WTC11 (cell line): Measurements from ENCODE around the gene ZNF503. TPM values are rescaled to one million over a fixed set of nuclear protein-coding genes. Genes with fewer than 3 reads are reported as not detected.

Source experiments
- ATAC-seq: fragments of 200-7000 bp; cut with Tn5 transposase; 2 replicates; pipeline ENCODE4 v1.10.0; 2021; ENCODE audit warnings: mild to moderate bottlenecking, moderate library complexity
- CTCF ChIA-PET: fragments of 300-600 bp; sonication (Branson Sonifier 250); formaldehyde crosslinking; loops from one replicate; lab custom pipeline; 2021; ENCODE audit warnings: antibody characterized with exemption; lab: Charles Lee
- POLR2A ChIA-PET: fragments of 350-600 bp; sonication (Branson Sonifier 250); formaldehyde crosslinking; loops from one replicate; lab custom pipeline; 2021; ENCODE audit warnings: antibody characterized with exemption; lab: Charles Lee
- DNase-seq: peaks from one replicate; pipeline ENCODE4 v3.0.0; 2021; ENCODE audit warnings: low spot score
- H3K27ac Mint-ChIP-seq: 2 replicates; pipeline ENCODE4 v1.8.0; 2021; ENCODE audit warnings: mixed read lengths
- H3K27me3 Mint-ChIP-seq: 2 replicates; pipeline ENCODE4 v1.8.0; 2021; ENCODE audit warnings: low read depth, mild to moderate bottlenecking, moderate library complexity, mixed read lengths
- H3K36me3 Mint-ChIP-seq: 2 replicates; pipeline ENCODE4 v1.8.0; 2021; ENCODE audit warnings: mixed read lengths
- H3K4me1 Mint-ChIP-seq: 2 replicates; pipeline ENCODE4 v1.8.0; 2022; ENCODE audit warnings: mixed read lengths
- H3K4me3 Mint-ChIP-seq: 2 replicates; pipeline ENCODE4 v1.8.0; 2021; ENCODE audit warnings: mild to moderate bottlenecking, moderate library complexity, mixed read lengths
- H3K9me3 Mint-ChIP-seq: 2 replicates; pipeline ENCODE4 v1.8.0; 2021; ENCODE audit warnings: mixed read lengths
- EMX1 ChIP-seq: fragments of 250-450 bp; sonication (Bioruptor Pico); IDR thresholded peaks from 2 replicates; pipeline ENCODE4 v1.8.0; 2021; ENCODE audit warnings: mild to moderate bottlenecking
- FOXP1 ChIP-seq: sonication (generic); formaldehyde crosslinking; IDR thresholded peaks from 2 replicates; pipeline ENCODE4 v1.8.0; 2022; ENCODE audit warnings: missing genetic modification reagents, mild to moderate bottlenecking, moderate library complexity, borderline replicate concordance
- GABPB1 ChIP-seq: sonication (generic); formaldehyde crosslinking; IDR thresholded peaks from 2 replicates; pipeline ENCODE4 v1.8.1; 2023; ENCODE audit warnings: mild to moderate bottlenecking, missing genetic modification reagents
- GRHL2 ChIP-seq: fragments of 250-450 bp; sonication (Bioruptor Pico); IDR thresholded peaks from 2 replicates; pipeline ENCODE4 v1.8.0; 2022; ENCODE audit warnings: mild to moderate bottlenecking, moderate library complexity; ENCODE audit not compliant: insufficient replicate concordance, severe bottlenecking
- GTF2I ChIP-seq: fragments of 250-450 bp; sonication (Bioruptor Pico); conservative IDR thresholded peaks from 2 replicates; pipeline ENCODE4 v1.4.0; 2021; ENCODE audit warnings: mild to moderate bottlenecking
- HMGA2 ChIP-seq: fragments of 250-450 bp; sonication (Bioruptor Pico); IDR thresholded peaks from 2 replicates; pipeline ENCODE4 v1.4.0; 2021; ENCODE audit warnings: mild to moderate bottlenecking, moderate library complexity
- JUN ChIP-seq: sonication (generic); formaldehyde crosslinking; IDR thresholded peaks from 2 replicates; pipeline ENCODE4 v1.8.0; 2023; ENCODE audit warnings: mild to moderate bottlenecking, missing genetic modification reagents
- MAX ChIP-seq: sonication (generic); formaldehyde crosslinking; IDR thresholded peaks from 2 replicates; pipeline ENCODE4 v1.8.0; 2022; ENCODE audit warnings: mild to moderate bottlenecking, missing genetic modification reagents
- NFATC4 ChIP-seq: fragments of 250-450 bp; sonication (Bioruptor Pico); IDR thresholded peaks from 2 replicates; pipeline ENCODE4 v1.9.0; 2021; ENCODE audit warnings: mild to moderate bottlenecking
- NR2C2 ChIP-seq: sonication (generic); formaldehyde crosslinking; IDR thresholded peaks from 2 replicates; pipeline ENCODE4 v1.8.0; 2022; ENCODE audit warnings: mild to moderate bottlenecking, missing genetic modification reagents
- TCF7 ChIP-seq: sonication (generic); formaldehyde crosslinking; IDR thresholded peaks from 2 replicates; pipeline ENCODE4 v1.8.0; 2022; ENCODE audit warnings: mild to moderate bottlenecking, low read depth, missing genetic modification reagents, moderate library complexity
- TEAD1 ChIP-seq: sonication (generic); formaldehyde crosslinking; IDR thresholded peaks from 2 replicates; pipeline ENCODE4 v1.8.0; 2022; ENCODE audit warnings: mild to moderate bottlenecking, missing genetic modification reagents
- ZNF232 ChIP-seq: sonication (generic); formaldehyde crosslinking; IDR thresholded peaks from 2 replicates; pipeline ENCODE4 v1.8.0; 2022; ENCODE audit warnings: mild to moderate bottlenecking, missing genetic modification reagents
- ZNF317 ChIP-seq: sonication (generic); formaldehyde crosslinking; IDR thresholded peaks from 2 replicates; pipeline ENCODE4 v1.8.1; 2023; ENCODE audit warnings: low read depth, mild to moderate bottlenecking, moderate library complexity, missing genetic modification reagents, borderline replicate concordance
- total RNA-seq: library from RNA; stranded (reverse); gene quantifications from 3 replicates; pipeline ENCODE4 v1.2.3, GENCODE V29; 2021
- TF ChIP-seq, protein P1 (sequence below): sonication (generic); formaldehyde crosslinking; conservative IDR thresholded peaks from 2 replicates; pipeline ENCODE4 v1.8.1; 2022; ENCODE audit warnings: mild to moderate bottlenecking, missing genetic modification reagents
- TF ChIP-seq, protein P2 (sequence below): sonication (generic); formaldehyde crosslinking; IDR thresholded peaks from 2 replicates; pipeline ENCODE4 v1.8.1; 2022; ENCODE audit warnings: missing genetic modification reagents, borderline replicate concordance
- TF ChIP-seq, protein P3 (sequence below): sonication (generic); formaldehyde crosslinking; IDR thresholded peaks from 2 replicates; pipeline ENCODE4 v1.8.0; 2022; ENCODE audit warnings: mild to moderate bottlenecking, missing genetic modification reagents
- TF ChIP-seq, protein P4 (sequence below): sonication (generic); formaldehyde crosslinking; IDR thresholded peaks from 2 replicates; pipeline ENCODE4 v1.8.0; 2022; ENCODE audit warnings: mild to moderate bottlenecking, missing genetic modification reagents
- TF ChIP-seq, protein P5 (sequence below): fragments of 250-450 bp; sonication (Bioruptor Pico); IDR thresholded peaks from 2 replicates; pipeline ENCODE4 v1.9.0; 2021; ENCODE audit warnings: mild to moderate bottlenecking
- TF ChIP-seq, protein P6 (sequence below): sonication (generic); formaldehyde crosslinking; IDR thresholded peaks from 2 replicates; pipeline ENCODE4 v1.8.0; 2023; ENCODE audit warnings: missing genetic modification reagents, mild to moderate bottlenecking, borderline replicate concordance

The ZNF503 gene
- total RNA-seq, 1 experiment from 2014 or later = 0.39 TPM

DNA sequence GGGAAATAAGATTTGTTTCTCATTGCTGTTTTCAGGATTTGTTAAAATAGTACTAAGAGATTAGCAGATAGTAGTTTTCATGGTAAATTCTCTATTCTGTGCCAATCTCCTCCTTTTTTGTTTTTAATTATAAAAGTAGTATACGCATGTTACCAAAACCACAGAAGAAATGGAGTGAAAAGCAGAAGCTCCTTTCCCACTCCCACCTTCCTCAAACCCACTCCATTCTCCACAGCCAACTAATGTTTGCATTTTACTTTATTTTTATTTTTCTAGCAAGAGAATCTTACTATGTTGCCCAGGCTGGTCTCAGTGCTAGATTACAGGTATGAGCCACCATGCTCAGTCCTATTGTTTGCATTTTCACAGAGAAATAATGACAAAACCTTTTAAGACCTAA, 25.3 kb upstream of the ZNF503 start (continued):
- TF ChIP-seq, protein P1, sequence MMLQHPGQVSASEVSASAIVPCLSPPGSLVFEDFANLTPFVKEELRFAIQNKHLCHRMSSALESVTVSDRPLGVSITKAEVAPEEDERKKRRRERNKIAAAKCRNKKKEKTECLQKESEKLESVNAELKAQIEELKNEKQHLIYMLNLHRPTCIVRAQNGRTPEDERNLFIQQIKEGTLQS = no peak
- TF ChIP-seq MAX (CRISPR knock-in tag) (no peak), GABPB1 (CRISPR knock-in tag) (no peak), TCF7 (CRISPR knock-in tag) (no peak)
- TF ChIP-seq, protein P2, sequence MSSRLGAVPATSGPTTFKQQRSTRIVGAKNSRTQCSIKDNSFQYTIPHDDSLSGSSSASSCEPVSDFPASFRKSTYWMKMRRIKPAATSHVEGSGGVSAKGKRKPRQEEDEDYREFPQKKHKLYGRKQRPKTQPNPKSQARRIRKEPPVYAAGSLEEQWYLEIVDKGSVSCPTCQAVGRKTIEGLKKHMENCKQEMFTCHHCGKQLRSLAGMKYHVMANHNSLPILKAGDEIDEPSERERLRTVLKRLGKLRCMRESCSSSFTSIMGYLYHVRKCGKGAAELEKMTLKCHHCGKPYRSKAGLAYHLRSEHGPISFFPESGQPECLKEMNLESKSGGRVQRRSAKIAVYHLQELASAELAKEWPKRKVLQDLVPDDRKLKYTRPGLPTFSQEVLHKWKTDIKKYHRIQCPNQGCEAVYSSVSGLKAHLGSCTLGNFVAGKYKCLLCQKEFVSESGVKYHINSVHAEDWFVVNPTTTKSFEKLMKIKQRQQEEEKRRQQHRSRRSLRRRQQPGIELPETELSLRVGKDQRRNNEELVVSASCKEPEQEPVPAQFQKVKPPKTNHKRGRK (CRISPR knock-in tag) = no peak

DNA sequence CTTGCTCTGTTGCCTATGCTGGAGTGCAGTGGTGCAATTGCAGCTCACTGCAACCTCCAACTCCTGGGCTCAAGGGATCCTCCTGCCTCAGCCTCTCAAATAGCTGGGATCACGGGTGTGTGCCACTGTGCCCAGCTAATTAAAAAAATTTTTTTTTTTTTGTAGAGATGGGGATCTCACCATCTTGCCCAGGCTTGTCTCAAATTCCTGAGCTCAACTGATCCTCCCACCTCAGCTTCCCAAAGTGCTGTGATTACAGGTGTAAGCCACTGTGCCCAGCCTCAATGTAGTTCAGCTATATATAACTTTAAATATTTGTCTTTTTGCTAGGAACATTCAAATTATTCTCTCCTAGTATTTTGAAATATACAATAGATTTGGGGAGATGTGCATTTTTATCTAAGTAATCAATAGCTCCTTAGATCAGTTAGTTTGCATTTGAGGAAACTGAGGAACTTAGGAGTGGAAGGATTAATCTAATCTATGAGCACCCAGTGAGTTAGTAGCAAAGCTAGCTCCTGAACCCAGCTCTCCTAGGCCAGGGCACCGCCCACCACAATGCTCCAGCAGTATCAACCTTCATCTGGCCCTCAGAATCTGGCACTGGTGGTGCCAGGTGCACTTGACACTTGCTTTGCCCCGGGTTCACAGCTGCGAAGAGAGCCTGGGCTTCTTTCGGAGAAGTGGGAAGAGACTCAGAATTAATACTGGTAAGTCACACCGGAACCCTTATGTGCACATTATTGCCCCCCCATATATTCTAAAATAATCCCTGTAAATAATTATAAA, 23.9 kb upstream of the ZNF503 start:
- Mint-ChIP-seq H3K27me3 (peaks cover 95% of the 10 kb centered on the region), H3K4me3 (no peak overlapping the region), H3K36me3 (no peaks in the 10 kb centered on the region), H3K27ac (no peak overlapping the region), H3K4me1 (peaks cover 21% of the 10 kb centered on the region), H3K9me3 (peaks cover 5% of the 10 kb centered on the region; the same call in 1 of the 2 replicates)
- CTCF ChIA-PET = interaction anchor here (1.0 to 1.5 kb wide), 2 partner anchors 24 to 30 kb away, joined by 3 to 4 read pairs; partner anchors contain the start of gene ZNF503
- TF ChIP-seq NFATC4 (CRISPR knock-in tag) = no peak
- TF ChIP-seq, protein P3, sequence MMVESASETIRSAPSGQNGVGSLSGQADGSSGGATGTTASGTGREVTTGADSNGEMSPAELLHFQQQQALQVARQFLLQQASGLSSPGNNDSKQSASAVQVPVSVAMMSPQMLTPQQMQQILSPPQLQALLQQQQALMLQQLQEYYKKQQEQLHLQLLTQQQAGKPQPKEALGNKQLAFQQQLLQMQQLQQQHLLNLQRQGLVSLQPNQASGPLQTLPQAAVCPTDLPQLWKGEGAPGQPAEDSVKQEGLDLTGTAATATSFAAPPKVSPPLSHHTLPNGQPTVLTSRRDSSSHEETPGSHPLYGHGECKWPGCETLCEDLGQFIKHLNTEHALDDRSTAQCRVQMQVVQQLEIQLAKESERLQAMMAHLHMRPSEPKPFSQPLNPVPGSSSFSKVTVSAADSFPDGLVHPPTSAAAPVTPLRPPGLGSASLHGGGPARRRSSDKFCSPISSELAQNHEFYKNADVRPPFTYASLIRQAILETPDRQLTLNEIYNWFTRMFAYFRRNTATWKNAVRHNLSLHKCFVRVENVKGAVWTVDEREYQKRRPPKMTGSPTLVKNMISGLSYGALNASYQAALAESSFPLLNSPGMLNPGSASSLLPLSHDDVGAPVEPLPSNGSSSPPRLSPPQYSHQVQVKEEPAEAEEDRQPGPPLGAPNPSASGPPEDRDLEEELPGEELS (CRISPR knock-in tag) = no peak
- TF ChIP-seq TEAD1 = no peak
- TF ChIP-seq, protein P4, sequence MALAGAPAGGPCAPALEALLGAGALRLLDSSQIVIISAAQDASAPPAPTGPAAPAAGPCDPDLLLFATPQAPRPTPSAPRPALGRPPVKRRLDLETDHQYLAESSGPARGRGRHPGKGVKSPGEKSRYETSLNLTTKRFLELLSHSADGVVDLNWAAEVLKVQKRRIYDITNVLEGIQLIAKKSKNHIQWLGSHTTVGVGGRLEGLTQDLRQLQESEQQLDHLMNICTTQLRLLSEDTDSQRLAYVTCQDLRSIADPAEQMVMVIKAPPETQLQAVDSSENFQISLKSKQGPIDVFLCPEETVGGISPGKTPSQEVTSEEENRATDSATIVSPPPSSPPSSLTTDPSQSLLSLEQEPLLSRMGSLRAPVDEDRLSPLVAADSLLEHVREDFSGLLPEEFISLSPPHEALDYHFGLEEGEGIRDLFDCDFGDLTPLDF = no peak
- TF ChIP-seq, protein P5, sequence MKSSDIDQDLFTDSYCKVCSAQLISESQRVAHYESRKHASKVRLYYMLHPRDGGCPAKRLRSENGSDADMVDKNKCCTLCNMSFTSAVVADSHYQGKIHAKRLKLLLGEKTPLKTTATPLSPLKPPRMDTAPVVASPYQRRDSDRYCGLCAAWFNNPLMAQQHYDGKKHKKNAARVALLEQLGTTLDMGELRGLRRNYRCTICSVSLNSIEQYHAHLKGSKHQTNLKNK (CRISPR knock-in tag) = no peak
- no peak for TF ChIP-seq GRHL2
- no peak for TF ChIP-seq ZNF232 (CRISPR knock-in tag)
- TF ChIP-seq FOXP1 (CRISPR knock-in tag) = no peak
- TF ChIP-seq ZNF317 = no peak
- POLR2A ChIA-PET = no interaction called here
- DNase-seq (no peak), ATAC-seq (no peak)

DNA sequence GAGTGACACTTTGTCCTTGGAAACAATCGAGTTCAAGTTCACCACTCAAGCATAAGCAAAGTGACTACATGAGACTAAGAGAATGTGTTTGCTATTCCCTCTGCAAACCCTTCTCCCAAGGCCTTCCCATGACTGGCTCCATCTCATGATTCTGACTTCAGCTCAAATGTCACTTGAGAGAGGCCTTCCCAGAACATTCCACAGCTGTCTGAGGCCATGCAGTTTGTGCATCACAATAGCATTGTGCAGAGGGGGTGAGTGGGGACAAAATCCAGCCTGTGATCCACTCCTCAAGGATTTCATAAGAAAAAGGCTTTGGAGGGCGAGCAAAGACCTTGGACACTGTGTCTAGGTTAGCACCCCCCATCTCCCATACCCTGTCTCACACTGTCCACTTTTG, 23.0 kb upstream of the ZNF503 start:
- Mint-ChIP-seq H3K36me3 (no peaks in the 10 kb centered on the region), H3K9me3 (peaks cover 5% of the 10 kb centered on the region; the same call in 1 of the 2 replicates), H3K27me3 (peaks cover 95% of the 10 kb centered on the region), H3K27ac (no peak overlapping the region), H3K4me3 (no peak overlapping the region), H3K4me1 (peaks cover 12% of the 10 kb centered on the region)
- POLR2A ChIA-PET = no interaction called here
- no peak for DNase-seq
- no peak for ATAC-seq
- CTCF ChIA-PET = interaction anchor here (1.0 to 1.5 kb wide), 2 partner anchors 23 to 29 kb away, joined by 3 to 4 read pairs; partner anchors contain the start of gene ZNF503
- TF ChIP-seq HMGA2 (CRISPR knock-in tag) = no peak
- TF ChIP-seq, protein P6, sequence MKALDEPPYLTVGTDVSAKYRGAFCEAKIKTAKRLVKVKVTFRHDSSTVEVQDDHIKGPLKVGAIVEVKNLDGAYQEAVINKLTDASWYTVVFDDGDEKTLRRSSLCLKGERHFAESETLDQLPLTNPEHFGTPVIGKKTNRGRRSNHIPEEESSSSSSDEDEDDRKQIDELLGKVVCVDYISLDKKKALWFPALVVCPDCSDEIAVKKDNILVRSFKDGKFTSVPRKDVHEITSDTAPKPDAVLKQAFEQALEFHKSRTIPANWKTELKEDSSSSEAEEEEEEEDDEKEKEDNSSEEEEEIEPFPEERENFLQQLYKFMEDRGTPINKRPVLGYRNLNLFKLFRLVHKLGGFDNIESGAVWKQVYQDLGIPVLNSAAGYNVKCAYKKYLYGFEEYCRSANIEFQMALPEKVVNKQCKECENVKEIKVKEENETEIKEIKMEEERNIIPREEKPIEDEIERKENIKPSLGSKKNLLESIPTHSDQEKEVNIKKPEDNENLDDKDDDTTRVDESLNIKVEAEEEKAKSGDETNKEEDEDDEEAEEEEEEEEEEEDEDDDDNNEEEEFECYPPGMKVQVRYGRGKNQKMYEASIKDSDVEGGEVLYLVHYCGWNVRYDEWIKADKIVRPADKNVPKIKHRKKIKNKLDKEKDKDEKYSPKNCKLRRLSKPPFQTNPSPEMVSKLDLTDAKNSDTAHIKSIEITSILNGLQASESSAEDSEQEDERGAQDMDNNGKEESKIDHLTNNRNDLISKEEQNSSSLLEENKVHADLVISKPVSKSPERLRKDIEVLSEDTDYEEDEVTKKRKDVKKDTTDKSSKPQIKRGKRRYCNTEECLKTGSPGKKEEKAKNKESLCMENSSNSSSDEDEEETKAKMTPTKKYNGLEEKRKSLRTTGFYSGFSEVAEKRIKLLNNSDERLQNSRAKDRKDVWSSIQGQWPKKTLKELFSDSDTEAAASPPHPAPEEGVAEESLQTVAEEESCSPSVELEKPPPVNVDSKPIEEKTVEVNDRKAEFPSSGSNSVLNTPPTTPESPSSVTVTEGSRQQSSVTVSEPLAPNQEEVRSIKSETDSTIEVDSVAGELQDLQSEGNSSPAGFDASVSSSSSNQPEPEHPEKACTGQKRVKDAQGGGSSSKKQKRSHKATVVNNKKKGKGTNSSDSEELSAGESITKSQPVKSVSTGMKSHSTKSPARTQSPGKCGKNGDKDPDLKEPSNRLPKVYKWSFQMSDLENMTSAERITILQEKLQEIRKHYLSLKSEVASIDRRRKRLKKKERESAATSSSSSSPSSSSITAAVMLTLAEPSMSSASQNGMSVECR = no peak
- TF ChIP-seq GTF2I (CRISPR knock-in tag) = no peak
- TF ChIP-seq, protein P2 (CRISPR knock-in tag) = no peak
- no peak for TF ChIP-seq NR2C2 (CRISPR knock-in tag)
- no peak for TF ChIP-seq JUN
- no peak for TF ChIP-seq EMX1 (CRISPR knock-in tag)
